ENCODE measurements around the gene NUFIP2. TPM values are rescaled to one million over a fixed set of nuclear protein-coding genes. Genes with fewer than 3 reads are reported as not detected.

The NUFIP2 gene
- total RNA-seq, 1 donor from 2014 or later, result 92.2 TPM

DNA sequence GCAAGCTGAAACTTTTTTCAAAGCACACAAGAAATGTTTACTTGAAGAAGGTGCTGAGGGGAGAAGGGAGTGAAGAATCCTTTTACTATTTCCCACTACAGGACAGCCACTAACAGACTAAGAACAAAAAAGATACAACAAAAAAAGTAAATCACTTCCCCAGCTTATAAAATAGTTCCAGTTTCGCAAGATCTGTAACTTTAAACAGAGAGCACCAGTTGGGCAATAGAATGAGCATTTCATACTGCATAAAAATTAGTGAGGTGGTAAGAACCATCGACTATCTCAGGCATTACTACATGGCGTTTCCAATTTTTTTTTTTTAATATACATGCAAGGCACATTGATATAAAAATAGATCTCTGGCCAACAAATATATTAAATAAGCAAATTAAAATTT is 36.2 kb downstream of the NUFIP2 start:
- Mint-ChIP-seq H3K4me1 (ENCODE audit: low read depth) (peaks cover 15% of the 10 kb centered on the region), H3K4me3 (no peak overlapping the region), H3K36me3 (ENCODE audit: low read depth) (peaks cover 34% of the 10 kb centered on the region), H3K27me3 (ENCODE audit: insufficient read depth) (no peaks in the 10 kb centered on the region), H3K9me3 (no peaks in the 10 kb centered on the region), H3K27ac (no peak overlapping the region)
- DNase-seq (ENCODE audit: low spot score), result no peak
- intact Hi-C loops (cut with micrococcal nuclease), result loop anchor here (2.0 kb wide), 1 partner anchor 33 kb away; no protein-coding TSS in a partner anchor

DNA sequence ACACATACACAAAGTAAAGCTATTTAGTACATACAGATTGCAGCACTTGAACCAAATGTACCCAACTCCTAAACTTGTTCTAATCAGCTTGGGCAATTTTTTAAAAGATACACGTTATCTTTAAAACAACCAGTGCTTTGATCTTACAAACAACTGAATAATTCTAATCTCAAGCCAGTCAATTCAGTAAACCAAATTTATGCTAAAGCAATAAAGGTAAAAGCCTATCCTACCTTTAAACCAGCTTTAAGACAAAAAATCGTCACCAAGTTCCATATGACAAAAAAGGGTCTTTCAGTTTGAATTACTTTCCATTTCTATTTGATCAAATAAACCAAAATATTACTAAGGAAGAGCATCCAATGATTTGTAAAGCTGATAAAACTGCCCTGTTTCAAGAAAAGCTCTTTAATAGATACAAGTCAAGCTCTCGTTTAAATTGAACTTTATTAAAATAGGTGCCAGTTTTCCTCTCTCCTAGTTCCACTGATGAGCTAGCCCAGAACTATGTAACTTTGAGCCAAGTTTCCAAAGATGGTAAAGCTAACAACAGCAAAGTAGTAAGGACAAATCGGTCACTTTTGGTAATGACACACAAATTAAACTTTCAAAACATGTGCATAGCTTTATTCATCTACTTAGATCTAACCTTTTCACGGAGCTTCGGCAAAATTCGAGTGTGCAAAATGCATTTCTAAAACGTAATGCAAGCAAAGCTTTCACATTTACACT is 37.0 kb downstream of the NUFIP2 start:
- Mint-ChIP-seq H3K9me3 (no peaks in the 10 kb centered on the region), H3K27ac (peak overlapping the region; percentile 1), H3K4me1 (ENCODE audit: low read depth) (peaks cover 15% of the 10 kb centered on the region), H3K4me3 (no peak overlapping the region), H3K36me3 (ENCODE audit: low read depth) (peaks cover 32% of the 10 kb centered on the region), H3K27me3 (ENCODE audit: insufficient read depth) (no peaks in the 10 kb centered on the region)
- intact Hi-C loops (cut with micrococcal nuclease), result loop anchor here (2.0 kb wide), 1 partner anchor 34 kb away; no protein-coding TSS in a partner anchor
- no peak for DNase-seq (ENCODE audit: low spot score)

DNA sequence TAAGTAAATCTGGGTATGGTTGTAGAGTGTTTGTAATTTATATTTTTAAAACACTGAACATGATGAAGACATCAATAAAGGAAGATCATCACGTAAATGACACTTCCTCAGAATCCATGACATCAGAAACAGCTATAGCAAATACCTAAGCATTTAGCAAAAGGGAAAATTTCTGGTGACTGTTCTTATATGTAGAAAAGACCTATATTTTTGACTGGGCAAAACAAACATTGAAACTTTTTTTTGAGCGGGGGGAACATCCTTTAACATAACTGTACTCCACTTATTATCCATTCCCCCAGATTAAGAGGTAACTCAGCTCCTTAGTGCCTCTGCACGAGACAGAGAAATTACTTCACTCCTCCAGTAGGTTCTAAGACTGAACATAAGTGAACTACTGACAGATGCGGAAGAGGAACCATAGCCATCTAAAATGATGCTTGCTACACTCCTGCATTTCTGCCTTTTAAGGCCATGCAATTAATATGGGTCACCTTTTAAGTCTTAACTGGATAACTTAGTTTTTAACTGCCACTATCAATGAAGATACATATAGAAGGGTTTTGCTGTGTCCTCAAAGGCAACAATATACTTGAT is 37.9 kb downstream of the NUFIP2 start:
- Mint-ChIP-seq H3K36me3 (ENCODE audit: low read depth) (peaks cover 24% of the 10 kb centered on the region), H3K9me3 (no peaks in the 10 kb centered on the region), H3K4me1 (ENCODE audit: low read depth) (peaks cover 15% of the 10 kb centered on the region), H3K4me3 (no peak overlapping the region), H3K27ac (no peak overlapping the region), H3K27me3 (ENCODE audit: insufficient read depth) (no peaks in the 10 kb centered on the region)
- no peak for DNase-seq (ENCODE audit: low spot score)
- intact Hi-C loops (cut with micrococcal nuclease), result loop anchor here (2.0 kb wide), 1 partner anchor 35 kb away; no protein-coding TSS in a partner anchor

DNA sequence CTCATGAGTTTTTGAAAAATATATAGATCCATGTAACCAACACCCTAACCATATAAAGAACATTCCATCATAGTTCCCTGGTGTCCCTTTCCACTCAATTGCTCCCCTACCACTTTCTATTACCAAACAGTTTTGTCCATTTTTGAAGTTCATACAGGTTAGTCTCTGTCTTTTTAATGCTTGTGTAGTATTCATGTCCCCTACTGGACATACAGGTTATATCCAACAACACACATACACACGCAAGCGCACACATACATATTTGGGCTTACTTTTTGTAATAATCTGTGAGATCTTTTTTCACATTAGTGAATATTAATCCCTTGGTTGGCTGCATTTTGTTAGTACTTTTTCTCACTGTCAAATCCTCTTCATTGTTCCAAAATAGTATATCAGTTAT is 40.9 kb downstream of the NUFIP2 start:
- intact Hi-C loops (cut with micrococcal nuclease), result no loop called here
- peaks cover 15% of the 10 kb centered on the region for H3K36me3 Mint-ChIP-seq (ENCODE audit: low read depth)
- H3K27ac Mint-ChIP-seq, result no peak overlapping the region
- no peaks in the 10 kb centered on the region for H3K27me3 Mint-ChIP-seq (ENCODE audit: insufficient read depth)
- no peak for DNase-seq (ENCODE audit: low spot score)
- peaks cover 7% of the 10 kb centered on the region for H3K4me1 Mint-ChIP-seq (ENCODE audit: low read depth)
- no peaks in the 10 kb centered on the region for H3K9me3 Mint-ChIP-seq
- no peak overlapping the region for H3K4me3 Mint-ChIP-seq

DNA sequence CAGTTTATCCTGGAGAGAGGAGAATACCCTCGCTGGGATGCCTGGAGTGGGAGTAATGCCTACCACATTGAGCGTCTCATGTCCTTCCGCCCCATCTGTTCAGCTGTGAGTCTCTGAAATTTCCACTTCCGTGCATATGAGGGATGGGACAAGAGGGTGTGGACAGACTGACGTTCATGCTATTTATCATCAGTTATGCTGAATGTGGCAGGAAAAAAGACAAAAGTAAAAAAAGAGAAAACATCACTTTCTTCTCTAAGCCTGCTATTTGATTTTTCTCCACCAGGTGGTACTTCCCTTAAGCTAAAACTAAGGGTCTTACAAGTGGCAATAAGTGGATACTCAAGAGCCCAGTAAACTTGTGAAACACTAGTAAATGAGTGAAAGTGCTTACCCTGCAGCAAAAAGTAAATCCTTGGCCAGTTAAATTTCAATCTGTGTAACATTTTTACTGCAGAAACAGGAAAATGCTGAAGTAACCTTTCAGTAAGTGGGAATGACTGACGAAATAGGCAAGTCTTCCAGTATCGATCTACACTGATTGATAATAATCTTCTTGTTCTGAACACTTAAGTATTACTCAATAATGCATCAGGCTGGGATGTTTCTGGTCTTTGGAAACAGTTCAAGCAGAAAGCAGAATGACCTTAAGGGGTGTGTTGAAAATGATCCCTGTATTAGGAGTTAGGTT is 41.7 kb downstream of the NUFIP2 start:
- peaks cover 7% of the 10 kb centered on the region for H3K4me1 Mint-ChIP-seq (ENCODE audit: low read depth)
- intact Hi-C loops (cut with micrococcal nuclease), result no loop called here
- no peak overlapping the region for H3K4me3 Mint-ChIP-seq
- peaks cover 11% of the 10 kb centered on the region for H3K36me3 Mint-ChIP-seq (ENCODE audit: low read depth)
- no peaks in the 10 kb centered on the region for H3K27me3 Mint-ChIP-seq (ENCODE audit: insufficient read depth)
- no peak overlapping the region for H3K27ac Mint-ChIP-seq
- DNase-seq (ENCODE audit: low spot score), result no peak
- no peaks in the 10 kb centered on the region for H3K9me3 Mint-ChIP-seq

DNA sequence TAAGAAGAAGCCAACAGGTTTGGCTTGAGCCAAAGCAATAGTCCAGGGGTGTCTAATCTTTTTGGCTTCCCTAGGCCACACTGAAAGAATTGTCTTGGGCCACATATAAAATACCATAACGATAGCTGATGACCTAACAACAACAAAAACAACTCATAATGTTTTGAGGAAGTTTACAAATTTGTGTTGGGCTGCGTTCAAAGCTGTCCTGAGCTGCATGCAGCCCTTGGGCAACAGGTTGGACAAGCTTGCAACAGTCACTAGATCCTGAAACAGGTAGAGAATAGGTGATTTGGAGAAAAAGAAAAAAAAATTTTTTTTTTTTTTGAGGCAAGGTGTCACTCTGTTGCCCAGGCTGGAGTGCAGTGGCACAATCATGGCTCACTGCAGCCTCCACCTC is 42.8 kb downstream of the NUFIP2 start:
- intact Hi-C loops (cut with micrococcal nuclease), result no loop called here
- Mint-ChIP-seq H3K9me3 (no peaks in the 10 kb centered on the region), H3K27me3 (ENCODE audit: insufficient read depth) (no peaks in the 10 kb centered on the region), H3K4me1 (ENCODE audit: low read depth) (no peaks in the 10 kb centered on the region), H3K36me3 (ENCODE audit: low read depth) (peaks cover 4% of the 10 kb centered on the region), H3K4me3 (no peak overlapping the region), H3K27ac (no peak overlapping the region)
- DNase-seq (ENCODE audit: low spot score), result no peak

DNA sequence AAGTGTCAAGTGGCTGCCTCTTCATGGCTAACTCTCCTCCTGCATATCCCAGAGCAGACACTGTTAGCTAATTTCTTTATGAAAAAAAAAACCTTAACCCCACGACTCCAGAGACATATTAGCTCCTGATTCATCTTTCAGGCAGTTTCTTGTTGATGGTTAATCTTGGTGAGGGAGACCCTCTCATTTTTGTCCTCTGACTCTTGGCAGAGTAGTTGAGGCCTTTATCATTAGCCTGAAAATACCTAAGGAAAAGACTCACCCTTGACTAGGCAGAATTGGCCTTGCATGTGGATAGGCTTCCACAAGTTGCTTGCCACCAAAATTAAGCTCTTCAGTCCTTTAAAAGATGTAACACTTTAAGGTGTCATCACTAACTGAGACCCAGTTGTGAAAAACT is 43.3 kb downstream of the NUFIP2 start:
- Mint-ChIP-seq H3K27me3 (ENCODE audit: insufficient read depth) (no peaks in the 10 kb centered on the region), H3K4me3 (no peak overlapping the region), H3K9me3 (no peaks in the 10 kb centered on the region), H3K4me1 (ENCODE audit: low read depth) (no peaks in the 10 kb centered on the region), H3K27ac (no peak overlapping the region), H3K36me3 (ENCODE audit: low read depth) (no peaks in the 10 kb centered on the region)
- intact Hi-C loops (cut with micrococcal nuclease), result no loop called here
- no peak for DNase-seq (ENCODE audit: low spot score)

DNA sequence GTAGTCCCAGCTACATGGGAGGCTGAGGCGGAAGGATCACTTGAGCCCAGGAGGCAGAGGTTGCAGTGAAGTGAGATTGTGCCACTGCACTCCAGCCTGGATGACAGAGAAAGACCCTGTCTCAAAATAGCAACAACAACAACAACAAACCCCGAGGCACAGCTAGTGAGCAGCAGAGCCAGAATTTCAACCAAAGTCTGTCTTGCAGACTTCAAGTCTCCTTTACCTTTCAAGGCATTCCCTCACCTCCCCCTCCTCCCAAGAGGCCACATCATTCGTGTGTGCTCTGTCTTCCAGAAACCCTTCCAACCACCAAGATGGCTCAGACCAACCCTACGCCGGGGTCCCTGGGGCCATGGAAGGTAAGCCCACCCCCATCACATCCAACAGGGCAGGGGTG is 45.1 kb downstream of the NUFIP2 start:
- no peak overlapping the region for H3K4me3 Mint-ChIP-seq
- H3K4me1 Mint-ChIP-seq (ENCODE audit: low read depth), result no peaks in the 10 kb centered on the region
- no peak for DNase-seq (ENCODE audit: low spot score)
- H3K9me3 Mint-ChIP-seq, result no peaks in the 10 kb centered on the region
- H3K36me3 Mint-ChIP-seq (ENCODE audit: low read depth), result no peaks in the 10 kb centered on the region
- intact Hi-C loops (cut with micrococcal nuclease), result no loop called here
- H3K27me3 Mint-ChIP-seq (ENCODE audit: insufficient read depth), result no peaks in the 10 kb centered on the region
- no peak overlapping the region for H3K27ac Mint-ChIP-seq

DNA sequence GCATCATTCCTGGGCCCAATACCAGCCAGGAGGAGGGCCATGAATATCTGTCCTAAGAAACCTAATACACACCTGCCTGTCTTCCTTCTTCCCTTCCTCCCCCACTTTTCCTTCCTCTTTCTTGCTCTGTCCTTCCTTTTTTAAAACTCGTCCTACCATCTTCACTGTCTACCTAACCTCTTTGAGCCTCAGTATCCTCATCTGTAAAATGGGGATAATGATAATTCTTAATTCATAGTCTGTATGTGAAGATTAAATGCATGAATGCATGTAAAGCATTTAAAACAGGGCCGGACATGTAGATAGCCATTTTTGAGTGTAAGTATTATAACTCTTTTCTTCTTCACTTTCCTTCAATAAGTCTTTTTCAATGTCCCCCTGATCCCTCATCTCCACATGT is 46.7 kb downstream of the NUFIP2 start:
- no peaks in the 10 kb centered on the region for H3K27me3 Mint-ChIP-seq (ENCODE audit: insufficient read depth)
- H3K4me1 Mint-ChIP-seq (ENCODE audit: low read depth), result no peaks in the 10 kb centered on the region
- no peak for DNase-seq (ENCODE audit: low spot score)
- H3K36me3 Mint-ChIP-seq (ENCODE audit: low read depth), result no peaks in the 10 kb centered on the region
- intact Hi-C loops (cut with micrococcal nuclease), result no loop called here
- H3K4me3 Mint-ChIP-seq, result no peak overlapping the region
- no peaks in the 10 kb centered on the region for H3K9me3 Mint-ChIP-seq
- H3K27ac Mint-ChIP-seq, result no peak overlapping the region

DNA sequence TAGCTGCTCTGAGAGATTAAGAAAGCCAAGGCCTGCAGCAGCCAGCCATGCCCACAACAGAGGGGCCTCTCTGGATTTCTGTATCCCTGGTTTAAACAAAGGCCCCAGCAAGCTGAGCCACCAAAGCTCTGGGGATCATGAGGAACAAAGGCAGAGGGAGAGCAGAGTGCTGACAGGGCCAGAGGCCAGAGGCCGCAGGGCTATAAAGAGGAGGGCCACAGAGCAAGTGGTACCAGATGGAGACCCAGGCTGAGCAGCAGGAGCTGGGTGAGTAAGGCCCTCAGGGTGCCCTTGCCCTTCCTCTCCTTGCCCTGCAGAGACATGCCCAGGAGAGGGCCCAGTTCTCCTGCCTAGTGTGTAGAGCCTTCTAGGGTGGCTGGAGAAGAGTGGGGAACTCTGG is 47.3 kb downstream of the NUFIP2 start, which contains the start of gene CRYBA1:
Gene CRYBA1 (plus strand): TSS at position 232 of the 400 bp plus-strand sequence. CDS start 5 bp downstream, at position 237.
- Mint-ChIP-seq H3K27me3 (ENCODE audit: insufficient read depth) (no peaks in the 10 kb centered on the region), H3K4me3 (no peak within 1 kb of the TSS), H3K9me3 (no peaks in the 10 kb centered on the region), H3K36me3 (ENCODE audit: low read depth) (no peaks in the 10 kb centered on the region), H3K4me1 (ENCODE audit: low read depth) (no peaks in the 10 kb centered on the region), H3K27ac (no peak within 1 kb of the TSS)
- no peak for DNase-seq (ENCODE audit: low spot score)
- intact Hi-C loops (cut with micrococcal nuclease), result no loop called here

DNA sequence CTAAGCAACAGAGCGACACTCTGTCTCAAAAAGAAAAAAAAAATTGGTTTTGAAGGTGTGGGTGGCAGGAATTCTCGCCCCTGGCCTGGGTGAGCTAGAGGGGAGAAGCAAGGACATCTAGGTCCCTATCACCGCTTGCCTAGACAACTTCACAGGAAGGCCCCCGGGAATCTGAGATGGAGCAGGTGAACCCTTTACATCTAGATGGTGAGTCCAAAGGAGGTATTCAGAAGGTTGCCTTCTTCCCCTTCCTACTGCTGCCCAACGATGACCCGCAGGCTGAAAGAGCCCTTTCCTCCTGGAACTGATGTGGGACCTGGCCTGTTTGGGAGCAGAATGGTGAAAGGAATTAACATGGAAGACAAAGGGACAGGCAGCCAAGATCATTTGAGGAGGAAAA is 48.5 kb downstream of the NUFIP2 start:
- Mint-ChIP-seq H3K4me1 (ENCODE audit: low read depth) (peaks cover 8% of the 10 kb centered on the region), H3K4me3 (no peak overlapping the region), H3K27me3 (ENCODE audit: insufficient read depth) (no peaks in the 10 kb centered on the region), H3K36me3 (ENCODE audit: low read depth) (no peaks in the 10 kb centered on the region), H3K27ac (no peak overlapping the region), H3K9me3 (no peaks in the 10 kb centered on the region)
- no peak for DNase-seq (ENCODE audit: low spot score)
- intact Hi-C loops (cut with micrococcal nuclease), result no loop called here

DNA sequence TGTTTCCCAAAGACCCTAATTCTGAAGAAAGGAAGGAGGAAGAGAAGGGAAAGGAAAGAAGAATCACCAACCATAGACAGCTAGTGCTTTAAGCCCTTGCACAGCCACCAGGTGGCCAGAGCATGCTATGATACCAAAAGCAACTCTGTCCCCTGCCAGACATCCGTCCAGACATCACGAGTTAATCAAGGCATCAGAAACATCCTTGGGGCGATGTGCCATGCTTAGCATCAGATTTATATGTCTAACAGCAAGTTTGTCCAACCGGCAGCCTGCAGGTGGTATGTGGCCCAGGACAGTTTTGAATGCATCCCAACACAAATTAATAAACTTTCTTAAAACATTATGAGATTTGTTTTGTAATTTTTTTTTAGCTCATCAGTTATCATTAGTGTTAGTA is 50.2 kb downstream of the NUFIP2 start:
- intact Hi-C loops (cut with micrococcal nuclease), result no loop called here
- no peak for DNase-seq (ENCODE audit: low spot score)
- Mint-ChIP-seq H3K4me1 (ENCODE audit: low read depth) (peaks cover 9% of the 10 kb centered on the region), H3K27ac (no peak overlapping the region), H3K36me3 (ENCODE audit: low read depth) (no peaks in the 10 kb centered on the region), H3K27me3 (ENCODE audit: insufficient read depth) (no peaks in the 10 kb centered on the region), H3K4me3 (no peak overlapping the region), H3K9me3 (no peaks in the 10 kb centered on the region)

DNA sequence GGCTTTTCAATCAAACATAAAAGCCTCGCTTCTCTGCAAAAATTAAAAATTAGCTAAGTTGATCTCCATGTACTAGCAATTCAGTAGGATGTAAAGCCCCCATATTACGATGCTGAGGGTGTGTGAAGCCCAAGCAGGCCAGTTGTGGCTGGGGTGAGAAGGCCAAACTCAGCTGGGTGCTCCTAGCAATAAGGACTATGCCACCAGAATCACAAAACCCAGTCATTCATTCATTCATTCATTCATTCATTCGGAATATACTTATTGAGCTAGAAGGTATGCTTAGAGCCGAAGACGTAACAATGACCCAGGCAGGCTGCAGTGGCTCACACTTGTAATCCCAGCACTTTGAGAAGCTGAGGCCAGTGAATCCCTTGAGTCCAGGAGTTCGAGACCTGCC is 51.2 kb downstream of the NUFIP2 start:
- DNase-seq (ENCODE audit: low spot score), result no peak
- Mint-ChIP-seq H3K27ac (no peak overlapping the region), H3K27me3 (ENCODE audit: insufficient read depth) (no peaks in the 10 kb centered on the region), H3K36me3 (ENCODE audit: low read depth) (no peaks in the 10 kb centered on the region), H3K4me3 (no peak overlapping the region), H3K9me3 (no peaks in the 10 kb centered on the region), H3K4me1 (ENCODE audit: low read depth) (peaks cover 9% of the 10 kb centered on the region)
- intact Hi-C loops (cut with micrococcal nuclease), result no loop called here
